ENCODE results near the gene PRTFDC1. TPM values are rescaled to one million over a fixed set of nuclear protein-coding genes. Genes with fewer than 3 reads are reported as not detected.

The PRTFDC1 gene
- total RNA-seq, 1 experiment from 2014 or later, result 22.7 TPM

DNA sequence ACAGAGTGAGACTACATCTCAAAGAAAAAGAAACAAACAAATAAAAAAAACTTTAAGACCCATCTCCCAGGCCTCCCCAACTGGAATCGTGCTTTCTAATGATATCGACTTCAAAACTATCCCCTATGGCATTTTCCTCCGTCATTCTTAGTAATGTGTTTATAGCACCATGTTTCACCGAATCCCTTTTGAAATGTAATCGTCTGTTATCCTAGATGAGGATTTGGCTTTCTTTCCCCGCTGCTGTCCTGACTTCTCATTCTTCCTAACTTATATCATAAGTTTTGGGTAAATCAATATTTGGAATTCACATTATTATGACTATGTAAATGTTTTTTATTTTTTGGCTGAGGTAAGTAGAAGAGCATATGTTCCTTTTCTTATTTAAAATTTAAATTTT is 151.5 kb downstream of the PRTFDC1 start:
- no TSS peak for BruUV-seq (replicated peaks)
- no peaks in the 10 kb centered on the region for H3K4me1 Mint-ChIP-seq (ENCODE audit: low read depth, unreplicated experiment)
- no peak overlapping the region for H3K27ac Mint-ChIP-seq (ENCODE audit: unreplicated experiment)
- no peaks in the 10 kb centered on the region for H3K36me3 Mint-ChIP-seq (ENCODE audit: insufficient read depth, unreplicated experiment)
- no peaks in the 10 kb centered on the region for H3K9me3 Mint-ChIP-seq (ENCODE audit: low read depth, unreplicated experiment)
- no peak for DNase-seq
- intact Hi-C loops (cut with micrococcal nuclease; ENCODE audit: unreplicated experiment), result no loop called here
- no peak for TF ChIP-seq CTCF (IDR thresholded peaks at IDR 0.05; ENCODE audit: unreplicated experiment)
- no peaks in the 10 kb centered on the region for H3K27me3 Mint-ChIP-seq (ENCODE audit: unreplicated experiment)
- CTCF ChIA-PET, result no interaction called here
- H3K4me3 Mint-ChIP-seq (ENCODE audit: low read depth, unreplicated experiment), result no peak overlapping the region

Other genes with a start within 250 kb of the PRTFDC1 start
- 67.0 and 67.5 TPM in 2 replicates for gene ARHGAP21, start 228.7 kb downstream of the PRTFDC1 start, total RNA-seq (2022)
- 0.37 and 0.66 TPM in 2 replicates for gene ENKUR, start 63.6 kb upstream of the PRTFDC1 start, total RNA-seq (2022)
- 6.6 and 7.0 TPM in 2 replicates for gene THNSL1, start 64.0 kb upstream of the PRTFDC1 start, total RNA-seq (2022)
- 0.12 TPM in 1 of 2 replicates, not detected in the other for gene GPR158, start 222.4 kb upstream of the PRTFDC1 start, total RNA-seq (2022)